Measurements from ENCODE around the gene SLC35A2. TPM values are rescaled to one million over a fixed set of nuclear protein-coding genes. Genes with fewer than 3 reads are reported as not detected.

SLC35A2 gene
- total RNA-seq, 2 donors from 2014 or later, result 12.5 to 20.1 TPM

GRCh38 chrX:48901069-48901468, 10.4 kb downstream of the SLC35A2 start:
- Histone ChIP-seq H3K9me3 (no peaks in the 10 kb centered on the region), H3K27me3 (no peaks in the 10 kb centered on the region), H3K36me3 (replicated peaks in 1 of 2; ENCODE audit: insufficient read depth in 1 of 2, low read depth in 2 of 2) (peaks cover 0 to 5% of the 10 kb centered on the region in 2 donors), H3K4me1 (peaks cover 18% of the 10 kb centered on the region), H3K27ac (no peak overlapping the region), H3K4me3 (no peak overlapping the region)
- 80 to 81% methylated on average over 2 to 5 of the region's 7 CpGs for WGBS, 2 donors
- intact Hi-C loops (cut with DNase I), result no loop called here
- DNase-seq (no peak), ATAC-seq (no peak)
- no peak for TF ChIP-seq CTCF (IDR thresholded peaks at IDR 0.05)
- TF ChIP-seq POLR2A (IDR thresholded peaks at IDR 0.05), result no peak

- H3K36me3 ChIP-seq (replicated peaks in 1 of 2; ENCODE audit: insufficient read depth in 1 of 2, low read depth in 2 of 2), result peaks cover 0 to 5% of the 10 kb centered on the region in 2 donors
- intact Hi-C loops (cut with DNase I), result no loop called here
- ATAC-seq (no peak), DNase-seq (no peak)
- no peak overlapping the region for H3K27ac ChIP-seq
- 71% methylated on average over 7 of the region's 8 CpGs; no CpG with 5 or more reads in 1 of the 2 donors for WGBS, 2 donors
- no peaks in the 10 kb centered on the region for H3K27me3 ChIP-seq
- H3K4me1 ChIP-seq, result peaks cover 22% of the 10 kb centered on the region
- H3K9me3 ChIP-seq, result no peaks in the 10 kb centered on the region
- TF ChIP-seq POLR2A (IDR thresholded peaks at IDR 0.05), result no peak
- TF ChIP-seq CTCF (IDR thresholded peaks at IDR 0.05), result no peak
- H3K4me3 ChIP-seq, result no peak overlapping the region
Measured at GRCh38 chrX:48899078-48899410, 12.4 kb downstream of the SLC35A2 start.

- Histone ChIP-seq H3K36me3 (replicated peaks in 1 of 2; ENCODE audit: insufficient read depth in 1 of 2, low read depth in 2 of 2) (peaks cover 0 to 5% of the 10 kb centered on the region in 2 donors), H3K27ac (peak within 1 kb of the TSS; percentile 92 to 98 (median 94)), H3K27me3 (no peaks in the 10 kb centered on the region), H3K9me3 (no peaks in the 10 kb centered on the region), H3K4me3 (peak within 1 kb of the TSS; percentile 32 to 44), H3K4me1 (peaks cover 22% of the 10 kb centered on the region)
- 0% methylated on average over 48 of the region's 49 CpGs; no CpG with 5 or more reads in 1 of the 2 donors for WGBS, 2 donors
- DNase-seq (peak; percentile 90 to 96 (median 92)), ATAC-seq (peak; percentile 94)
- intact Hi-C loops (cut with DNase I), result no loop called here
- TF ChIP-seq CTCF (IDR thresholded peaks at IDR 0.05), result no peak
- peak; percentile 63 to 89 (median 87) for TF ChIP-seq POLR2A (IDR thresholded peaks at IDR 0.05)
Measured at GRCh38 chrX:48897625-48898306, 13.7 kb downstream of the SLC35A2 start, which contains the start of the genes PQBP1 and TIMM17B. PQBP1 (plus strand) TSS chrX:48897930; CDS start chrX:48898510, 580 bp downstream. TIMM17B (minus strand) TSS chrX:48897768; CDS start chrX:48897749, 19 bp downstream.

GRCh38 chrX:48897157-48897624, 14.3 kb downstream of the SLC35A2 start:
- 0% methylated on average over 12 to 28 of the region's 38 CpGs for WGBS, 2 donors
- TF ChIP-seq CTCF (IDR thresholded peaks at IDR 0.05) (no peak), POLR2A (IDR thresholded peaks at IDR 0.05) (no peak)
- Histone ChIP-seq H3K4me3 (peak overlapping the region; percentile 32 to 44), H3K27me3 (no peaks in the 10 kb centered on the region), H3K9me3 (no peaks in the 10 kb centered on the region), H3K4me1 (peaks cover 22% of the 10 kb centered on the region), H3K36me3 (replicated peaks in 1 of 2; ENCODE audit: insufficient read depth in 1 of 2, low read depth in 2 of 2) (peaks cover 0 to 5% of the 10 kb centered on the region in 2 donors), H3K27ac (peak overlapping the region; percentile 92 to 98 (median 94))
- intact Hi-C loops (cut with DNase I), result no loop called here
- ATAC-seq (peak; percentile 60), DNase-seq (peak; percentile 80 to 86 (median 82))

Data from body of pancreas (tissue), 4 donors.